PFSK-1 (cell line): Measurements from ENCODE around the gene ARID5A.

Experiments used
- FOXP2 ChIP-seq: optimal IDR thresholded peaks from 2 replicates; pipeline ENCODE3; 2011; ENCODE audit warnings: borderline replicate concordance, control low read depth, inconsistent platforms; ENCODE audit not compliant: insufficient read depth; ENCODE audit errors: extremely low read length, extremely low read depth
- POLR2AphosphoS5 ChIP-seq: IDR thresholded peaks from 2 replicates; pipeline ENCODE4 v1.6.1; 2012; ENCODE audit warnings: low read depth, mild to moderate bottlenecking, control low read depth, low read length, moderate library complexity
- REST ChIP-seq, 2 experiments: IDR thresholded peaks; 2 replicates each; pipeline versions ENCODE4 v1.6.1 to v1.8.0; 2011 to 2012; ENCODE audit warnings: low read depth in 2 of 2, low read length in 2 of 2, control low read depth in 1 of 2, inconsistent platforms in 1 of 2, mild to moderate bottlenecking in 1 of 2, moderate library complexity in 1 of 2; ENCODE audit not compliant: insufficient read depth in 1 of 2
- SIN3A ChIP-seq: IDR thresholded peaks from 2 replicates; pipeline ENCODE4 v1.6.1; 2012; ENCODE audit warnings: mild to moderate bottlenecking, low read length, moderate library complexity, borderline replicate concordance; ENCODE audit not compliant: insufficient read depth
- TAF1 ChIP-seq: IDR thresholded peaks from 2 replicates; pipeline ENCODE4 v1.6.1; 2012; ENCODE audit warnings: low read length, control low read depth, borderline replicate concordance; ENCODE audit not compliant: insufficient read depth

Gene ARID5A

DNA sequence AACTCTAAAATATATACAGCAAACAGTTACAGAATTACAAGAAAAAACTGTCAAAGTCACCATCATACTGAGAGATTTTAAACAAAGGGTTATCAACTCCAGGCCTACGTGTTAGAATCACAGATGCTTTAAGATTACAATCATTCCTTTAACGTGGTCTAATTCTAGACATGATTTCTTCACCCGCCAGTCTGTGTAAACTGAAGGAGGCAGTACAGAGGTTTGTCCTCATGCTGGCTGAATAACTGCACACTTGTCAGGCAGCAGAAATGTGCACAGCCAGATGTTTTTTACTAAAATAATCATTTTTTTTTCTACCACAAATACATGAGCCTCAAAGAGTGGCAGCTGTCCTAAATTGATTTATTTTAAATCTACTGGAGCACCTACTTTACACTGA lies 15.9 kb upstream of the ARID5A start:
- TF ChIP-seq TAF1 (no peak), FOXP2 (no peak), REST (IDR thresholded peaks at IDR 0.05; ENCODE audit: insufficient read depth in 1 of 2, low read depth in 2 of 2, low read length in 2 of 2) (no peak), POLR2AphosphoS5 (no peak), SIN3A (no peak)

DNA sequence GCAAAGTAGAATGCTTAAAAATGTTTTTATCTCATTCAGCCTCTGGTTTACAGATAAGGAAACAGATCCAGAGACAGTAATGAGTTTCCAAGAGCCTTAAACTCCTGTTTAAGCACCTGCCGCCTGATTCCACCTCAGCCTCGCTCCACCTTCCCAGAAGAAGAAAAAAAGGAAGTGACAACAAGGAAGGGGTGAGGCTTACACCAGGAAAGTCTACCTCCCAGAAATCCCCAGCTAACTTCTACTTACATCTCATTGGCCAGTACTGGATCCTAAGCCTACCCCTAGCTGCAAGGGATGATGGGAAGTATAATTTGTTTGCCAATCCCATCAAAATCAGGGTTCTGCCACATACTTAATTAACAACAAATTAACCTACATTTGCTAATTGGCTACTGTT lies 15.3 kb upstream of the ARID5A start:
- TF ChIP-seq FOXP2 (no peak), REST (IDR thresholded peaks at IDR 0.05; ENCODE audit: insufficient read depth in 1 of 2, low read depth in 2 of 2, low read length in 2 of 2) (no peak), POLR2AphosphoS5 (no peak), SIN3A (no peak), TAF1 (no peak)

DNA sequence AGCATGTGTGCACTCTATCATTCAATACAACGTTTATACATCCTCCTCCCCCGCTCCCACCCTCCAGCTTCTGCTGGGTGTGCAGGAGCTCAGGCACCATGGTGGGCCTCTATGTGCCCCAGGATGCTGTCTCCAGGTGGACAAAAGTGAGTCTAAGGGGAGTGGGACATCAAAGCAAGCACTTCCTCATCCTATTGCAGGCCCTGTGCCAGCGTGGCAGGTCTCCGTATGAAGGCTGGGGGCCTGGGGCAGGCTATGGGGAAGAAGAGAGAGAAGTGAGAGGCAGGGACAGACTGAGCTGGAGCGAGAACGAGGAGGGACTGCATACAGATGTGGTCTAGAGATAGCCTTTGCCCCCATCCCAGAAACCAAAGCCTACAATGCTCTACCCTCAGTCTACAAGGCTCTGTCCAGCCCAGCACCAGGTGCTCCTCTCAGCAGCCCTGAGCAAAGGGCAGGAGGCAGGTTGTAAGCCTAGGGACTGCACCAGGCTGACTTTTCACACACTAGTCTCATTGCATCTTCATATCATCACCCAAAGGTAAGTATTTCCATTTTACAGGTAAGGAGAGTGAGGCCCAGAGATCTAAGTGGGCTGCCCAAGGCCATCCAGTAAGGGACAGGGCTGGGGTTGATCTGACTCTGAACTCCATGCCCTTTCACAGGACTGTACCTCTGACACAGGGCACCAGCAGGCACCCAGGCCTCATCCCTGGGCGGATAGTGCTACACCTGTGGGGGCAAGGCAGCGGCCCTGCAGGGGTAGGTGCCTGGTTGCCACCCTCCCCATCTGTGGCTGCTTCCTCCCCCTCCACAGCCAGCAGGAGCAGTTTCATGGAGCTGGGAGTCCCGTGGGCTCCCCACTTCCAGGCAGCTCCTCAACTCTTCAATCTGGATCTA lies 14.0 kb upstream of the ARID5A start:
- no peak for TF ChIP-seq TAF1
- no peak for TF ChIP-seq REST (IDR thresholded peaks at IDR 0.05; ENCODE audit: insufficient read depth in 1 of 2, low read depth in 2 of 2, low read length in 2 of 2)
- TF ChIP-seq POLR2AphosphoS5, result no peak
- no peak for TF ChIP-seq FOXP2
- TF ChIP-seq SIN3A, result no peak

- no peak for TF ChIP-seq REST (IDR thresholded peaks at IDR 0.05; ENCODE audit: insufficient read depth in 1 of 2, low read depth in 2 of 2, low read length in 2 of 2)
- TF ChIP-seq TAF1, result no peak
- no peak for TF ChIP-seq POLR2AphosphoS5
- no peak for TF ChIP-seq FOXP2
- TF ChIP-seq SIN3A, result no peak
Measured at GRCh38 chr2:96523659-96524481, 12.7 kb upstream of the ARID5A start.
